Thoracic aorta (tissue), 2 donors: ENCODE data around the gene KTN1. TPM values are rescaled to one million over a fixed set of nuclear protein-coding genes. Genes with fewer than 3 reads are reported as not detected.

ENCODE experiments used
- ATAC-seq: fragments of 150-250 bp; one replicate; pipeline ENCODE4 v1.8.0; 2017; ENCODE audit warnings: low read depth; ENCODE audit not compliant: insufficient number of reproducible peaks, low FRiP score
- DNase-seq: peaks from one replicate; pipeline ENCODE4 v3.0.0-alpha.2; 2020; ENCODE audit warnings: low spot score
- H3K27ac ChIP-seq, 2 donors: fragments of 200-600 bp; sonication (generic); 1 replicate in 1 of 2; 2 replicates in 1 of 2; pipeline ENCODE4 v1.5.1; 2016; ENCODE audit warnings: mild to moderate bottlenecking in 2 of 2, moderate library complexity in 2 of 2
- H3K27me3 ChIP-seq: fragments of 200-600 bp; sonication (generic); replicated peaks from 2 replicates; pipeline ENCODE4 v1.6.0; 2016; ENCODE audit warnings: mild to moderate bottlenecking; ENCODE audit not compliant: insufficient read depth
- H3K36me3 ChIP-seq: fragments of 200-600 bp; sonication (generic); one replicate; pipeline ENCODE4 v1.5.1; 2016
- H3K4me1 ChIP-seq, 2 donors: fragments of 200-600 bp; sonication (generic); 1 replicate in 1 of 2; 2 replicates in 1 of 2; pipeline versions ENCODE4 v1.5.1 to v1.6.0; 2016; ENCODE audit warnings: low read depth in 2 of 2, mild to moderate bottlenecking in 1 of 2; ENCODE audit not compliant: control insufficient read depth in 1 of 2
- H3K4me3 ChIP-seq: fragments of 200-600 bp; sonication (generic); 2 replicates; pipeline ENCODE4 v1.5.1; 2016; ENCODE audit warnings: mild to moderate bottlenecking
- H3K9me3 ChIP-seq: fragments of 200-600 bp; sonication (generic); 2 replicates; pipeline ENCODE4 v1.5.1; 2016
- total RNA-seq, 2 donors: library from RNA; depleted of rRNA; stranded (reverse); fragments of >200 nt; gene quantifications; one replicate each; pipeline versions ENCODE4 v1.1.0 to v1.2.3, GENCODE V29; 2016
- TF ChIP-seq, protein P1 (sequence below): fragments of 200-600 bp; sonication (generic); IDR thresholded peaks from one replicate; pipeline ENCODE4 v1.5.1; 2019; ENCODE audit warnings: antibody characterized with exemption

The KTN1 gene
- total RNA-seq, 2 donors from 2014 or later, result 122 to 173 TPM

DNA sequence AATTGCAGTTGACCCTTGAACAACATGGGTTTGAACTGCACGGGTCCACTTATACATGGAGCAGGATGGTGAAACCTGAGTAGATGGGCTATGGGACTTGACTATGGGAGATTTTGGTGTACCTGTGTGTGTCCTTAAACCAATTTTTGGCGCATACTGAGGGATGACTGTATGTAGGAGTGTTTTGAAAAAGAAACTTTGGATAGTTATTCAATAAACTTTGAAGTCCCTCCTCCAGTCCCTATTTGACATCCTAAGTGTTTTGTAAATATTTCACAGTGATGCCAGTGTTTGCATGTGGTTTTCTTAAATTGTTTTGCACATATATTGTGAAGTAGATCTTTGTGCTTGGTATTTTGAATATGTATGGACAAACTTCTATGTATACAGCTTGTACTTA, 12.4 kb downstream of the KTN1 start:
- Histone ChIP-seq H3K27ac (no peak overlapping the region), H3K4me1 (peaks cover 26 to 36% of the 10 kb centered on the region in 2 donors), H3K36me3 (no peaks in the 10 kb centered on the region), H3K27me3 (no peaks in the 10 kb centered on the region), H3K4me3 (no peak overlapping the region), H3K9me3 (no peaks in the 10 kb centered on the region)
- ATAC-seq, result no peak
- DNase-seq, result no peak
- TF ChIP-seq, protein P1, sequence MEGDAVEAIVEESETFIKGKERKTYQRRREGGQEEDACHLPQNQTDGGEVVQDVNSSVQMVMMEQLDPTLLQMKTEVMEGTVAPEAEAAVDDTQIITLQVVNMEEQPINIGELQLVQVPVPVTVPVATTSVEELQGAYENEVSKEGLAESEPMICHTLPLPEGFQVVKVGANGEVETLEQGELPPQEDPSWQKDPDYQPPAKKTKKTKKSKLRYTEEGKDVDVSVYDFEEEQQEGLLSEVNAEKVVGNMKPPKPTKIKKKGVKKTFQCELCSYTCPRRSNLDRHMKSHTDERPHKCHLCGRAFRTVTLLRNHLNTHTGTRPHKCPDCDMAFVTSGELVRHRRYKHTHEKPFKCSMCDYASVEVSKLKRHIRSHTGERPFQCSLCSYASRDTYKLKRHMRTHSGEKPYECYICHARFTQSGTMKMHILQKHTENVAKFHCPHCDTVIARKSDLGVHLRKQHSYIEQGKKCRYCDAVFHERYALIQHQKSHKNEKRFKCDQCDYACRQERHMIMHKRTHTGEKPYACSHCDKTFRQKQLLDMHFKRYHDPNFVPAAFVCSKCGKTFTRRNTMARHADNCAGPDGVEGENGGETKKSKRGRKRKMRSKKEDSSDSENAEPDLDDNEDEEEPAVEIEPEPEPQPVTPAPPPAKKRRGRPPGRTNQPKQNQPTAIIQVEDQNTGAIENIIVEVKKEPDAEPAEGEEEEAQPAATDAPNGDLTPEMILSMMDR, result no peak

DNA sequence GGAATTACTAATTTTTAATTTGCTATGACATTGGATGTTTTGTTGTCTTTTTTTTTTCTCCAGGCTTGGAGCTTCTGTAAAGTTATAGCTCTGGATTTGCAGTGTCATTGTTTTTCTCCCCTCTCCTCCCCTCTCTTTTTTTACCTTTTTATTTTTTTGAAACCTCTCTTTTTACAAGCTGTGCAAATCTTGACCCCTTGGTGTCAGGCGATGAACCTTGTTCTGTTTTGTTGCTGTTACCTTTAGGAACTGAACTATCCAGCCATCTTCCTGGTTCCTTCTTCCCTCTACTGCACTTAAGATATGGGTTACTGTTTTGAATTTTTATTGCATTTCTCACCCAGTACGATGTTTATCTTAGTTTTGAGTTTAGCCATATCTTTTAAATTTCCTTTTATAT, 13.7 kb downstream of the KTN1 start:
- H3K4me3 ChIP-seq, result no peak overlapping the region
- TF ChIP-seq, protein P1, result no peak
- ATAC-seq, result no peak
- H3K36me3 ChIP-seq, result no peaks in the 10 kb centered on the region
- H3K9me3 ChIP-seq, result no peaks in the 10 kb centered on the region
- peaks cover 19 to 31% of the 10 kb centered on the region in 2 donors for H3K4me1 ChIP-seq
- no peaks in the 10 kb centered on the region for H3K27me3 ChIP-seq
- no peak overlapping the region for H3K27ac ChIP-seq
- DNase-seq, result no peak

- Histone ChIP-seq H3K36me3 (no peaks in the 10 kb centered on the region), H3K4me1 (peaks cover 19 to 32% of the 10 kb centered on the region in 2 donors), H3K27me3 (no peaks in the 10 kb centered on the region), H3K4me3 (no peak overlapping the region), H3K9me3 (no peaks in the 10 kb centered on the region), H3K27ac (no peak overlapping the region)
- no peak for DNase-seq
- TF ChIP-seq, protein P1, result no peak
- no peak for ATAC-seq
These were observed 19.4 kb downstream of the KTN1 start for GRCh38 chr14:55599250-55599879.

GRCh38 chr14:55600784-55601561, 21.0 kb downstream of the KTN1 start:
- DNase-seq, result no peak
- H3K4me3 ChIP-seq, result no peak overlapping the region
- H3K4me1 ChIP-seq, result peaks cover 22 to 39% of the 10 kb centered on the region in 2 donors
- H3K27me3 ChIP-seq, result no peaks in the 10 kb centered on the region
- TF ChIP-seq, protein P1, result no peak
- no peaks in the 10 kb centered on the region for H3K9me3 ChIP-seq
- H3K27ac ChIP-seq, result no peak overlapping the region
- no peak for ATAC-seq
- no peaks in the 10 kb centered on the region for H3K36me3 ChIP-seq

DNA sequence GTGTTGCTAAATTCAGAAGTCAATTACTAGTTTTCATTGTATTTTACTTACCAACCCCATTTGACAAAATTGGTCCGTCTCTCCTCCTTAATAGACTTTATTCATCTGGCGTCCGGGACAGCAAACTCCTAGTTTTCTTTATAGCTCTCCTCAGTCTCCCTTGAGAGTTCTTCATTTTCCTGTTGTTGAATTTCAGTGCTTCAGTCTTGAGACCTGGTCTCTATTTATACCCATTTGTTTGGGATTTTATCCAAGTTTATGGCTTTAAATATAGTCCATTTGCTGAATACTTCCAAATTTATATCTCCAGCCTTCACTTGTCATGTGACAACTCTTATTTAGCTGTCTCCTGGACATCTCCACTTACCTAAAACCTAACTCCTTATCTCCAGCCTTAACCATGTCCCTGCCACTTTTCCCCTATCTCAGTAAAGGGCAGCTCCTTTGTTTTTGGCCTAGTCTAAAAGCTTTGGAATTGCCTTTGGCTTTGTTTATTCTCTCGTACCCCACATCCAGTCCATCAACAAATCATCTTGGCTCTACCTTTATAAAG, 23.5 kb downstream of the KTN1 start:
- Histone ChIP-seq H3K36me3 (no peaks in the 10 kb centered on the region), H3K27me3 (no peaks in the 10 kb centered on the region), H3K27ac (peak overlapping the region in 1 of 2 donors; percentile 28), H3K4me1 (peaks cover 35 to 53% of the 10 kb centered on the region in 2 donors), H3K9me3 (no peaks in the 10 kb centered on the region), H3K4me3 (peak overlapping the region; percentile 7)
- ATAC-seq, result no peak
- DNase-seq, result no peak
- TF ChIP-seq, protein P1, result no peak
